GM21526 (cell line): Measurements from ENCODE around the gene HLCS.

Experiments
- ATAC-seq: cut with Tn5 transposase; IDR thresholded peaks from one replicate; pipeline ENCODE4 v1.9.1; 2021; ENCODE audit warnings: moderate library complexity; ENCODE audit not compliant: unreplicated experiment, low FRiP score

Gene HLCS

GRCh38 chr21:36917471-36918158 is 48.9 kb downstream of the HLCS start:
- ATAC-seq, result no peak

- ATAC-seq, result no peak
Measured at GRCh38 chr21:36916718-36917117, 49.8 kb downstream of the HLCS start.

GRCh38 chr21:36915696-36916245 is 50.7 kb downstream of the HLCS start:
- ATAC-seq, result no peak

- no peak for ATAC-seq
Measured at GRCh38 chr21:36915014-36915695, 51.3 kb downstream of the HLCS start.

- no peak for ATAC-seq
Measured at GRCh38 chr21:36914244-36915013, 52.0 kb downstream of the HLCS start.

- no peak for ATAC-seq
Measured at GRCh38 chr21:36913247-36914169, 53.0 kb downstream of the HLCS start.

- no peak for ATAC-seq
Measured at GRCh38 chr21:36910581-36911307, 55.7 kb downstream of the HLCS start.

- no peak for ATAC-seq
Measured at GRCh38 chr21:36909901-36910561, 56.4 kb downstream of the HLCS start.

- no peak for ATAC-seq
Measured at GRCh38 chr21:36909423-36909822, 57.0 kb downstream of the HLCS start.

- ATAC-seq, result no peak
Measured at GRCh38 chr21:36908260-36908908, 58.1 kb downstream of the HLCS start.

- ATAC-seq, result no peak
Measured at GRCh38 chr21:36904093-36904666, 62.3 kb downstream of the HLCS start.

GRCh38 chr21:36902793-36903192 is 63.7 kb downstream of the HLCS start:
- no peak for ATAC-seq

- no peak for ATAC-seq
Measured at GRCh38 chr21:36902331-36902730, 64.1 kb downstream of the HLCS start.

- ATAC-seq, result no peak
Measured at GRCh38 chr21:36901575-36901974, 64.9 kb downstream of the HLCS start.

GRCh38 chr21:36893581-36893980 is 72.9 kb downstream of the HLCS start:
- ATAC-seq, result no peak

GRCh38 chr21:36892201-36892600 is 74.3 kb downstream of the HLCS start:
- no peak for ATAC-seq

- no peak for ATAC-seq
Measured at GRCh38 chr21:36891692-36892091, 74.8 kb downstream of the HLCS start.

- ATAC-seq, result no peak
Measured at GRCh38 chr21:36891121-36891520, 75.3 kb downstream of the HLCS start.
